Measurements from ENCODE around the gene NLGN1. TPM values are rescaled to one million over a fixed set of nuclear protein-coding genes. Genes with fewer than 3 reads are reported as not detected.

NLGN1 gene
- total and polyA plus RNA-seq, 9 of the 15 experiments (the other 6 are each of a cell fraction or from before 2014, with no cell fraction given) = under 0.01 to 0.01 TPM; not detected in 7

DNA sequence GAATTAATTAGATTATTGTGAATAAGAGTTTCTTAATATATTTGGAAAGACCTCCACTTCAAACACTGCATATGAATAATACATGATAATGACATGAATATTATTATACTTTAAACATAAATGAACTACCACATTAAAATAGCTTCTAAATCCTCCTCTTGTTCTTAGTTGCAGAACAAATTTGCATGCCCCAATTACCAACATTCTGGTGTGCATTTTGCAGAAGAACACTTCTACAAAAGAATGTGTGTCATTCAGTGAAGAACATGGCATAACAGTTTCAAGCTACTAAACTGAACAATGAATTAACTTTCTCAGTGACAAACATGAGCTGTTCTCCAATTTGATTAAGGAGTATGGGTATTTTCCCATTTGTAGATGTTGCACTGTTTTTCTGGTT, 750.3 kb downstream of the NLGN1 start:
- no peaks in the 10 kb centered on the region for H3K9me1 ChIP-seq (ENCODE audit: control insufficient read depth, insufficient read depth, low read length)
- CTCF ChIA-PET (ENCODE audit: low intra/inter-chr PET ratio) = no interaction called here
- H3K4me3 ChIP-seq = no peak overlapping the region
- no peaks in the 10 kb centered on the region for H3K9me3 ChIP-seq (replicated peaks; ENCODE audit: control insufficient read depth, insufficient read depth, low read depth, low read length)
- H3K27ac ChIP-seq (ENCODE audit: extremely low read depth, low read depth, low read length) = no peak overlapping the region
- no peak for FAIRE-seq
- no peak for ATAC-seq
- no peak for DNase-seq (ENCODE audit: extremely low read depth in 1 of 4, low spot score in 3 of 4)
- POLR2A ChIA-PET = no interaction called here
- no peaks in the 10 kb centered on the region for H3K36me3 ChIP-seq (ENCODE audit: control insufficient read depth, insufficient read depth, low read length)
- no TSS peak for BruUV-seq (replicated peaks)
- no peak overlapping the region for H2AFZ ChIP-seq (ENCODE audit: low read depth, low read length)
- no peaks in the 10 kb centered on the region for H4K20me1 ChIP-seq (replicated peaks; ENCODE audit: control insufficient read depth, insufficient read depth, low read length)
- no peaks in the 10 kb centered on the region for H3K27me3 ChIP-seq (ENCODE audit: control insufficient read depth in 2 of 2, insufficient read depth in 2 of 2, low read length in 2 of 2)
- intact Hi-C loops (cut with micrococcal nuclease) = no loop called here
- H3K4me1 ChIP-seq (replicated peaks in 1 of 2; ENCODE audit: control insufficient read depth in 2 of 2, insufficient read depth in 2 of 2, low read length in 2 of 2) = no peaks in the 10 kb centered on the region
- no peak overlapping the region for H3K4me2 ChIP-seq (ENCODE audit: insufficient read depth, low read length)
- no peaks in the 10 kb centered on the region for H3K79me2 ChIP-seq (ENCODE audit: control insufficient read depth, insufficient read depth, low read length)
- TF ChIP-seq PYGO2 (tag; IDR thresholded peaks at IDR 0.05) (no peak), ZNF695 (CRISPR knock-in tag; IDR thresholded peaks at IDR 0.05) (no peak), POLR2H (tag; IDR thresholded peaks at IDR 0.05; ENCODE audit: low read depth) (no peak), ZNF3 (CRISPR knock-in tag; IDR thresholded peaks at IDR 0.05) (no peak), MCM3 (IDR thresholded peaks at IDR 0.05) (no peak), ZNF76 (CRISPR knock-in tag; IDR thresholded peaks at IDR 0.05; ENCODE audit: borderline replicate concordance) (no peak), TFAM (CRISPR knock-in tag; conservative IDR thresholded peaks at IDR 0.05) (no peak)
- TF ChIP-seq, protein P1, sequence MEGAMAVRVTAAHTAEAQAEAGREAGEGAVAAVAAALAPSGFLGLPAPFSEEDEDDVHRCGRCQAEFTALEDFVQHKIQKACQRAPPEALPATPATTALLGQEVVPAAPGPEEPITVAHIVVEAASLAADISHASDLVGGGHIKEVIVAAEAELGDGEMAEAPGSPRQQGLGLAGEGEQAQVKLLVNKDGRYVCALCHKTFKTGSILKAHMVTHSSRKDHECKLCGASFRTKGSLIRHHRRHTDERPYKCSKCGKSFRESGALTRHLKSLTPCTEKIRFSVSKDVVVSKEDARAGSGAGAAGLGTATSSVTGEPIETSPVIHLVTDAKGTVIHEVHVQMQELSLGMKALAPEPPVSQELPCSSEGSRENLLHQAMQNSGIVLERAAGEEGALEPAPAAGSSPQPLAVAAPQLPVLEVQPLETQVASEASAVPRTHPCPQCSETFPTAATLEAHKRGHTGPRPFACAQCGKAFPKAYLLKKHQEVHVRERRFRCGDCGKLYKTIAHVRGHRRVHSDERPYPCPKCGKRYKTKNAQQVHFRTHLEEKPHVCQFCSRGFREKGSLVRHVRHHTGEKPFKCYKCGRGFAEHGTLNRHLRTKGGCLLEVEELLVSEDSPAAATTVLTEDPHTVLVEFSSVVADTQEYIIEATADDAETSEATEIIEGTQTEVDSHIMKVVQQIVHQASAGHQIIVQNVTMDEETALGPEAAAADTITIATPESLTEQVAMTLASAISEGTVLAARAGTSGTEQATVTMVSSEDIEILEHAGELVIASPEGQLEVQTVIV (CRISPR knock-in tag; IDR thresholded peaks at IDR 0.05; ENCODE audit: borderline replicate concordance) = no peak
- H3K9ac ChIP-seq (ENCODE audit: insufficient read depth in 1 of 2, low read depth in 2 of 2, low read length in 2 of 2) = no peak overlapping the region
- in situ Hi-C loops (cut with MboI) = no loop called here
